DMS79 (cell line): ENCODE data around the gene CRYGA.
A peak's percentile ranks its signal among the peaks of the same experiment; 100 is the strongest.

Experiments
- DNase-seq: peaks from one replicate; lab custom pipeline; 2025; lab: John Stamatoyannopoulos, UW

The CRYGA gene

GRCh38 chr2:208163489-208163888 lies at the start of gene CRYGA:
Gene CRYGA (minus strand): TSS chr2:208163589. CDS start chr2:208163556, 33 bp downstream.
- no peak for DNase-seq

- DNase-seq, result no peak
Measured at GRCh38 chr2:208210688-208211451, 47.5 kb upstream of the CRYGA start.

- DNase-seq, result no peak
Measured at GRCh38 chr2:208208335-208209085, 45.1 kb upstream of the CRYGA start.

GRCh38 chr2:208207769-208208168 lies 44.4 kb upstream of the CRYGA start:
- DNase-seq, result no peak

GRCh38 chr2:208204166-208204565 lies 40.8 kb upstream of the CRYGA start:
- no peak for DNase-seq

- no peak for DNase-seq
Measured at GRCh38 chr2:208195531-208195930, 32.1 kb upstream of the CRYGA start.

GRCh38 chr2:208192611-208193236 lies 29.3 kb upstream of the CRYGA start:
- DNase-seq, result no peak

- DNase-seq, result peak; percentile 24
Measured at GRCh38 chr2:208189810-208190503, 26.6 kb upstream of the CRYGA start, which contains the start of gene C2orf80. Gene C2orf80 (minus strand): TSS chr2:208190030. CDS start chr2:208186986, 3,044 bp downstream.

- DNase-seq, result no peak
Measured at GRCh38 chr2:208189069-208189809, 25.9 kb upstream of the CRYGA start.

- DNase-seq, result no peak
Measured at GRCh38 chr2:208186893-208187292, 23.5 kb upstream of the CRYGA start.

- DNase-seq, result no peak
Measured at GRCh38 chr2:208186465-208186864, 23.1 kb upstream of the CRYGA start.

GRCh38 chr2:208183972-208184705 lies 20.8 kb upstream of the CRYGA start:
- no peak for DNase-seq

- no peak for DNase-seq
Measured at GRCh38 chr2:208183526-208183925, 20.1 kb upstream of the CRYGA start.

- no peak for DNase-seq
Measured at GRCh38 chr2:208182835-208183234, 19.4 kb upstream of the CRYGA start.

GRCh38 chr2:208179028-208179609 lies 15.7 kb upstream of the CRYGA start:
- peak; percentile 1 for DNase-seq

GRCh38 chr2:208175840-208176153 lies 12.4 kb upstream of the CRYGA start:
- no peak for DNase-seq

GRCh38 chr2:208175069-208175839 lies 11.9 kb upstream of the CRYGA start:
- DNase-seq, result peak; percentile 67

- DNase-seq, result no peak
Measured at GRCh38 chr2:208174144-208174543, 10.8 kb upstream of the CRYGA start.

GRCh38 chr2:208172125-208172524 lies 8.7 kb upstream of the CRYGA start:
- DNase-seq, result no peak
